Keratinocyte (primary cell): ENCODE results near the gene DHX35. TPM values are rescaled to one million over a fixed set of nuclear protein-coding genes. Genes with fewer than 3 reads are reported as not detected.

Source experiments
- DNase-seq: peaks from one replicate; pipeline ENCODE4 v3.0.0-alpha.2; 2011; ENCODE audit warnings: low read depth, missing footprints, low spot score
- FAIRE-seq: peaks from 2 replicates; lab custom pipeline; 2011; peaks lifted over from hg19 to GRCh38; lab: Jason Lieb, UNC
- H2AFZ ChIP-seq: 2 replicates; pipeline ENCODE4 v1.6.0; 2012; ENCODE audit warnings: low read length, control low read depth, inconsistent platforms; ENCODE audit not compliant: control insufficient read depth
- H3K27ac ChIP-seq: 2 replicates; pipeline ENCODE4 v1.5.1; 2011; ENCODE audit warnings: low read length; ENCODE audit not compliant: control insufficient read depth, insufficient read depth
- H3K27me3 ChIP-seq: 3 replicates; pipeline ENCODE4 v1.6.0; 2011; ENCODE audit warnings: low read length; ENCODE audit not compliant: control insufficient read depth, insufficient read depth; ENCODE audit errors: extremely low read depth
- H3K36me3 ChIP-seq, 2 experiments: 2 replicates in 1 of 2; 3 replicates in 1 of 2; pipeline ENCODE4 v1.5.1; 2011; ENCODE audit warnings: low read length in 2 of 2, mild to moderate bottlenecking in 1 of 2; ENCODE audit not compliant: control insufficient read depth in 2 of 2, insufficient read depth in 2 of 2; ENCODE audit errors: extremely low read depth in 1 of 2
- H3K4me1 ChIP-seq: 3 replicates; pipeline ENCODE4 v1.5.1; 2011; ENCODE audit warnings: low read length; ENCODE audit not compliant: control insufficient read depth, insufficient read depth; ENCODE audit errors: extremely low read depth
- H3K4me2 ChIP-seq: 3 replicates; pipeline ENCODE4 v1.6.0; 2011; ENCODE audit warnings: low read depth, low read length; ENCODE audit not compliant: control insufficient read depth, insufficient read depth; ENCODE audit errors: extremely low read depth
- H3K4me3 ChIP-seq, 3 experiments: fragments of 200-600 bp in 1 of 3; sonication (generic) in 1 of 3; 2 replicates in 2 of 3; 3 replicates in 1 of 3; pipeline ENCODE4 v1.5.1; 2011 to 2016; ENCODE audit warnings: low read length in 3 of 3, mild to moderate bottlenecking in 3 of 3, control low read depth in 2 of 3, inconsistent platforms in 1 of 3, low read depth in 1 of 3, mixed read lengths in 1 of 3, mixed run types in 1 of 3, moderate library complexity in 1 of 3; ENCODE audit not compliant: control insufficient read depth in 2 of 3, insufficient read depth in 2 of 3; ENCODE audit errors: extremely low read depth in 1 of 3
- H3K79me2 ChIP-seq: 2 replicates; pipeline ENCODE4 v1.6.0; 2012; ENCODE audit warnings: low read length; ENCODE audit not compliant: control insufficient read depth, insufficient read depth
- H3K9ac ChIP-seq: 3 replicates; pipeline ENCODE4 v1.6.0; 2011; ENCODE audit warnings: low read length; ENCODE audit not compliant: control insufficient read depth, insufficient read depth; ENCODE audit errors: extremely low read depth
- H3K9me1 ChIP-seq: 3 replicates; pipeline ENCODE4 v1.6.0; 2011; ENCODE audit warnings: low read length; ENCODE audit not compliant: control insufficient read depth, insufficient read depth; ENCODE audit errors: extremely low read depth
- H3K9me3 ChIP-seq: 2 replicates; pipeline ENCODE4 v1.5.1; 2012; ENCODE audit warnings: low read depth, low read length; ENCODE audit not compliant: control insufficient read depth
- H4K20me1 ChIP-seq: 3 replicates; pipeline ENCODE4 v1.6.0; 2011; ENCODE audit warnings: low read length; ENCODE audit not compliant: control insufficient read depth, insufficient read depth; ENCODE audit errors: extremely low read depth
- EZH2 ChIP-seq: IDR thresholded peaks from one replicate; pipeline ENCODE4 v1.6.1; 2012; ENCODE audit warnings: inconsistent platforms, mild to moderate bottlenecking, low read length, moderate library complexity
- dilution Hi-C: fragments of 300-500 bp; cut with MboI; formaldehyde crosslinking; loops from one replicate; pipeline ENCODE4 v1.7.0; 2020; ENCODE audit warnings: low sequenced_read_pairs; ENCODE audit not compliant: extremely low pct_ligation_motif_present
- polyA plus RNA-seq, 5 experiments: library from polyadenylated mRNA; depleted of rRNA in 3 of 5; stranded (reverse) in 3 of 5; stranded (forward) in 1 of 5; unstranded in 1 of 5; fragments of >200 nt; gene quantifications; 1 replicate in 1 of 5; 2 replicates in 3 of 5; 3 replicates in 1 of 5; pipeline versions ENCODE4 v1.2.1 to v1.2.3, GENCODE V29; 2011 to 2012; ENCODE audit warnings: missing spikeins in 2 of 5, low read depth in 1 of 5, low replicate concordance in 1 of 5
- TF ChIP-seq, protein P1 (sequence below), 3 experiments: IDR thresholded peaks in 1 of 3; conservative IDR thresholded peaks in 1 of 3; optimal IDR thresholded peaks in 1 of 3; 2 replicates in 2 of 3; 3 replicates in 1 of 3; pipeline versions ENCODE3 to v1.5.1; 2011; ENCODE audit warnings: low read length in 3 of 3, mild to moderate bottlenecking in 3 of 3, moderate library complexity in 2 of 3, control low read depth in 1 of 3, inconsistent platforms in 1 of 3; ENCODE audit not compliant: insufficient read depth in 2 of 3; ENCODE audit errors: extremely low read depth in 1 of 3

The DHX35 gene
- polyA plus RNA-seq, 1 donor (not counting 4 experiments of a cell fraction or from before 2014, with no cell fraction given), result 9.8 TPM

- DNase-seq (no peak), FAIRE-seq (no peak)
- no peak overlapping the region for H3K4me3 ChIP-seq
- no peaks in the 10 kb centered on the region for H3K36me3 ChIP-seq
- H3K4me2 ChIP-seq, result no peak overlapping the region
- H2AFZ ChIP-seq, result no peak overlapping the region
- H3K27me3 ChIP-seq, result peaks cover 17% of the 10 kb centered on the region
- dilution Hi-C loops, result no loop called here
- no peak overlapping the region for H3K27ac ChIP-seq
- H3K9me1 ChIP-seq, result no peaks in the 10 kb centered on the region
- no peaks in the 10 kb centered on the region for H3K4me1 ChIP-seq
- no peak overlapping the region for H3K9ac ChIP-seq
- H4K20me1 ChIP-seq, result no peaks in the 10 kb centered on the region
- TF ChIP-seq, protein P1, sequence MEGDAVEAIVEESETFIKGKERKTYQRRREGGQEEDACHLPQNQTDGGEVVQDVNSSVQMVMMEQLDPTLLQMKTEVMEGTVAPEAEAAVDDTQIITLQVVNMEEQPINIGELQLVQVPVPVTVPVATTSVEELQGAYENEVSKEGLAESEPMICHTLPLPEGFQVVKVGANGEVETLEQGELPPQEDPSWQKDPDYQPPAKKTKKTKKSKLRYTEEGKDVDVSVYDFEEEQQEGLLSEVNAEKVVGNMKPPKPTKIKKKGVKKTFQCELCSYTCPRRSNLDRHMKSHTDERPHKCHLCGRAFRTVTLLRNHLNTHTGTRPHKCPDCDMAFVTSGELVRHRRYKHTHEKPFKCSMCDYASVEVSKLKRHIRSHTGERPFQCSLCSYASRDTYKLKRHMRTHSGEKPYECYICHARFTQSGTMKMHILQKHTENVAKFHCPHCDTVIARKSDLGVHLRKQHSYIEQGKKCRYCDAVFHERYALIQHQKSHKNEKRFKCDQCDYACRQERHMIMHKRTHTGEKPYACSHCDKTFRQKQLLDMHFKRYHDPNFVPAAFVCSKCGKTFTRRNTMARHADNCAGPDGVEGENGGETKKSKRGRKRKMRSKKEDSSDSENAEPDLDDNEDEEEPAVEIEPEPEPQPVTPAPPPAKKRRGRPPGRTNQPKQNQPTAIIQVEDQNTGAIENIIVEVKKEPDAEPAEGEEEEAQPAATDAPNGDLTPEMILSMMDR (optimal IDR thresholded peaks at IDR 0.05 in 1 of 3, IDR thresholded peaks at IDR 0.05 in 1 of 3, conservative IDR thresholded peaks at IDR 0.05 in 1 of 3; ENCODE audit: extremely low read depth in 1 of 3, insufficient read depth in 2 of 3, low read length in 3 of 3), result no peak
- no peak for TF ChIP-seq EZH2
- H3K79me2 ChIP-seq, result no peaks in the 10 kb centered on the region
- no peaks in the 10 kb centered on the region for H3K9me3 ChIP-seq
Observed at GRCh38 chr20:38919683-38920082, 42.5 kb upstream of the DHX35 start.

DNA sequence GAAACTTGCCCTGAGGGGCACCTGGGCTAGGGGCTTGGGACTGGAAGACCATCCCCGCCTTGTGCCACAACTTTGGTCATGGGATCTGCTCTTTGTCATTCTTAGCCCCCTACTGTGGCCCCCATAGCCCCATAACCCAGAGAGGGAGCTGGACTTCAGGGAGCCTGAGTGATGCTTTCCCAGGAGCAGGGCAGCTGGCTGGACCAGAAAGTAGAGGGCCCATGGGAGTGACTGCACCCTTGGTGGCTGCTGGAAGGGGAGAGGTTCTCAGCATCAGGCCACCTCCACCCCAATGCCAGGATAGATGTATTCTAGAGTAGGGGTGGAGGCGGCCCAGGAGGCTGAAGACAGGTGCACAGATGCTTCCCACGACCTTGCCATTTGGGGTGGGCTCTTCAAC lies 41.7 kb upstream of the DHX35 start:
- Histone ChIP-seq H3K9me3 (no peaks in the 10 kb centered on the region), H2AFZ (no peak overlapping the region), H3K4me2 (no peak overlapping the region), H3K79me2 (no peaks in the 10 kb centered on the region), H3K27me3 (peaks cover 17% of the 10 kb centered on the region), H3K9me1 (no peaks in the 10 kb centered on the region), H3K9ac (no peak overlapping the region), H4K20me1 (no peaks in the 10 kb centered on the region), H3K27ac (no peak overlapping the region), H3K4me3 (no peak overlapping the region), H3K36me3 (no peaks in the 10 kb centered on the region), H3K4me1 (no peaks in the 10 kb centered on the region)
- TF ChIP-seq, protein P1 (optimal IDR thresholded peaks at IDR 0.05 in 1 of 3, IDR thresholded peaks at IDR 0.05 in 1 of 3, conservative IDR thresholded peaks at IDR 0.05 in 1 of 3; ENCODE audit: extremely low read depth in 1 of 3, insufficient read depth in 2 of 3, low read length in 3 of 3), result no peak
- no peak for TF ChIP-seq EZH2
- FAIRE-seq (no peak), DNase-seq (no peak)
- dilution Hi-C loops, result no loop called here
